Measurements from ENCODE around the gene DSCAML1. TPM values are rescaled to one million over a fixed set of nuclear protein-coding genes. Genes with fewer than 3 reads are reported as not detected.

The DSCAML1 gene
- total RNA-seq, 1 experiment from 2014 or later = not detected

DNA sequence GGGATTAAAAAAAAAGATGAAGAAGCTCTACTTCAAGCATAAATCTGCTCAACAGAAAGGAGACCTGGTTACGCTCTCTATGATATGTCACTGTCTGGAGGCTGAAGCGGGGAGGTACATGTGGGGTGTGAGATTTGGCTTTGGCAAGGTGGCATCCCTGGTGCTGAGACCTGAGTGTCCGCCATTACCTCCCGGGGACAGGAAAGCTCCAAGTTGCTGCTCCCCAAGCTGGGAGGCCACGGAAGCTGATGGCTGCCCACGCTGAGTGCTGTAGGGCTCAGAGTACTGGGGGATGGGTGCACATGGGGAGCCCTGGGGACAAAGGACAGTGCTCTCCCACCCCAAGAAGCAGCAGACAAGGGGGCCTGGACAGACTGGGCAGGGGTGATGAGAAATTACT is 167.9 kb downstream of the DSCAML1 start:
- DNase-seq (ENCODE audit: low read depth, low spot score) = no peak
- in situ Hi-C loops (cut with HindIII; ENCODE audit: low pct_unique_long_range_greater_than_20kb, low sequenced_read_pairs) = no loop called here

DNA sequence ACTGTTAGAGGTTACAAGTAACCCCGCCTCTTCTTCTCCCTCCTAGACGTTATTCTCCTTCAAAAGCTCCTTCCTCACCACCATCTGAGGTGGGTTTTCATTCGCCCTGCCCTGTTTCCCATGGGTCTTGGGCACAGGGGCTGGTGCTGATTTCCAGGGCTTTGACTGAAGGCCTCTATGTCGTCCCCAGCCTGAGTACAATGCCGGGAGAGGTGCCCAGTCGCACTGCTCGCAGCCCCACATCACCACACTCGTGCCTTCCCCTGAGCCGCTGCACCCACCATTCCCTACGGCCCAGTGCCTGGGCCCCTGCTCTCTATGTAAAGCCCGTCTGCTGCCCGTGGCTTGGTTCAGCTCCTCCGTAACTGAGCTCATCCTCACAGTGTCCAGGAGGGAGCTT is 169.8 kb downstream of the DSCAML1 start:
- in situ Hi-C loops (cut with HindIII; ENCODE audit: low pct_unique_long_range_greater_than_20kb, low sequenced_read_pairs) = no loop called here
- no peak for DNase-seq (ENCODE audit: low read depth, low spot score)

DNA sequence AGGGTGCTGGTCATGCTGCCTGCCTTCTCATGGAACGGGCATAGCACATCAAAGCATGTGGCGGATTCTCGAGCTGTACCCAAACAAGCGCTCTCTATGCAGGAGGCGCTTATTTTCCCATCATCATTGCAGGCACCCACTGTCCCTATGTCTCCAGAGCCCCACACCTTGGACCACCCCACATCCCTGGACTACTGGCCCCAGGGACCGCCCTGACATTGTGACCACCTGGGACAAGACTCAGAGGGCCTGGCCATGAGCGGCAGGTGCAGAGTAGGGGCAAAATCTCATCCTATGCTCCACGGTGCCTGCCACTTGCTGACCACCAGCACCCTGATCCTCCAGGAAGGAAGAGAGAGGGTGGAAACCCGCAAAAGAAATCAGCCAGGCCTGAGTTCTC is 170.4 kb downstream of the DSCAML1 start:
- in situ Hi-C loops (cut with HindIII; ENCODE audit: low pct_unique_long_range_greater_than_20kb, low sequenced_read_pairs) = no loop called here
- no peak for DNase-seq (ENCODE audit: low read depth, low spot score)

DNA sequence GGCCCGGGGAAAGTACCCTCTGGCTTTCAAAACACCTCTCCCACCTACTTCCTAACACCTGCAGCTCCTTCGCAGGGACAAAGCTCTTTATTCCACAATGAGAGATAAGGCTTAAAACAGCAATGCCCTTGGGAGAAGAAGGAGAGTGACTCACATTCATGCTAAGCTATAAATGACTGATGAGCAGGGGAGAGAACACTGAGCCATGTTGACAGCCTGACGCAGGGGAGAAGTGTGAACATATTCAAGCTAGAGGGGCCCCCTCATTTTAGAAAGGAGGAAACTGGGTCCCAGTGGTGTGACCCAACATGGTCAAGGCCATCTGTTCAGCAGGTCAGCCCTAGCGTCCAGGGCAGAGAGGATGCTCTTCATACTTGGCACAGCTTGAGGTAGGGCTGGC is 171.8 kb downstream of the DSCAML1 start:
- DNase-seq (ENCODE audit: low read depth, low spot score) = no peak

DNA sequence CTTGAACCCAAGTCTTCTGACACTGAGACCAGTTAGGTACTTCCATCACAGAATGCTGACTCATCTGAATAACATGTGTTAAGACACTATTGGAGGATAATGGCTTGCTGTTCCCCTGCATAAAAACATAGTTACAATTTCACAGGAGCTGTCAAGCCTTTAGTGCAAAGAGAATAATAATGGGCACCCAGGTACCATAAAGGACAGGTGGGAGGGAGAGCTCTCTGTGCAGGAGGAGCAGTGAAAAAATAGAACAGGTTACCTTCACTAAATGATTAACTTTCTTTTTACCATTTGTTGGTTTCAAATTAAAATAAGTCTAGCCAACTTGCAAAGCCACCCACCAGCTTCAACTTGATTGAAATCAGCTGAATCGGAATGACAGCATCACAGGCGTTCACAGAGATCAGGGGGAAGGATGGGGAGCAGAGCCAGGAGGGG is 173.2 kb downstream of the DSCAML1 start:
- in situ Hi-C loops (cut with HindIII; ENCODE audit: low pct_unique_long_range_greater_than_20kb, low sequenced_read_pairs) = no loop called here
- DNase-seq (ENCODE audit: low read depth, low spot score) = no peak

More for the DNA sequence above, 171.8 kb downstream of the DSCAML1 start:
- in situ Hi-C loops (cut with HindIII; ENCODE audit: low pct_unique_long_range_greater_than_20kb, low sequenced_read_pairs) = no loop called here

DNA sequence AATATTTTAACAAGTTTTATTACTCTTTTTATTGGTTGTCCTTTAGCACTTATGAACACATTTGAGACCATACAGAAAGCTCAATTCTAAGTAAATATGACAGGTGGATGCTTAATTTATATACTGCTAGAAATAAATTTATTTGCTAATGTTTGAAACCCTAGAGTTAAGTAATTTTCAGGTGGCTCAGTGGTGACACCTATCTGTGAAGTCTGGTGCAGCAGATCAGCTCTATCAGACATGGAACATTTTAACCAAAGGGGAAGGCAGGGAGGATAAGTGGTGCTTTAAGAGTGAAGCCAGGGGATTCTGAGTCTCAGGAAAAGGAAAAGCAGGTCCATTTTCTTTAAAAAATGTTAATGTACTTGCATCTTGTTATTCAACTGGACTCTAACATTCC is 175.8 kb downstream of the DSCAML1 start:
- DNase-seq (ENCODE audit: low read depth, low spot score) = peak; percentile 15

DNA sequence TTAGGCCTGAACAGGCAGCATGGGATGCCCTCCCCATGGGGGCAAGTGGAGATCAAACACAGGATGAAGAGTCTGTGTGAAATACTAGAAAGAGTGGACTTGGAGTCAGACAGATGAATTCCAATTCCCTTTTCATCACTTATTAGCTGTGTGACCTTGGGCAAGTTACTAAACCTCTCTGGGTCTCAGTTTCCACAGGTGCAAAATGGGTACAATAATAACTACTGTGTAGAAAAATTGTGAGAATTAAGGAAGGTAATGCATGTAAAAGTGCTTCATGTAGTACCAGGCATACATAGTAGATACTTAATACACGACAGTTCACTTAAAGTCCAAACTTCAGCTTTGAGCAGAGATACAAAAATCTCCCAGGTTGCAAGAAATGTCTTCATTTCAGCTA is 176.4 kb downstream of the DSCAML1 start:
- no peak for DNase-seq (ENCODE audit: low read depth, low spot score)
- in situ Hi-C loops (cut with HindIII; ENCODE audit: low pct_unique_long_range_greater_than_20kb, low sequenced_read_pairs) = no loop called here

More for the DNA sequence above, 175.8 kb downstream of the DSCAML1 start:
- in situ Hi-C loops (cut with HindIII; ENCODE audit: low pct_unique_long_range_greater_than_20kb, low sequenced_read_pairs) = no loop called here

DNA sequence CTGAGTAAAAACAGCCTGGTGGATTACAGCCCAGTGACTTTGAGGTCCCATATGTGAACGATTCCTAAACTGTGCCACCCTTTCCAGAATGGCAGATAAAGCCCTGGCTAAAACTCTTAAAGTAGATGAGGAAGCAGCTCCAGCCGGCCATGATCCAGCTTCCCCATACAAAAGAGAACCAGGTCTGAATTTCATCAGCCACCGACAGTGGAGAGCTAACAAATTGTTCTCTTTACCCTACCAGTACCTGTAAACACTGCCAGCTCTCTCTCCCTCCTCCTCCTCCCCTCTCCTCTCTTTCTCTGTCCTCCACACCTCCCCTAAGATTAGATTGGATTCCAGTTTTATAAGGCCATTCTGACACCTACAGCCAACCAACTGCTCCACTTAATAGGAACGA is 176.9 kb downstream of the DSCAML1 start:
- no peak for DNase-seq (ENCODE audit: low read depth, low spot score)
- in situ Hi-C loops (cut with HindIII; ENCODE audit: low pct_unique_long_range_greater_than_20kb, low sequenced_read_pairs) = no loop called here

DNA sequence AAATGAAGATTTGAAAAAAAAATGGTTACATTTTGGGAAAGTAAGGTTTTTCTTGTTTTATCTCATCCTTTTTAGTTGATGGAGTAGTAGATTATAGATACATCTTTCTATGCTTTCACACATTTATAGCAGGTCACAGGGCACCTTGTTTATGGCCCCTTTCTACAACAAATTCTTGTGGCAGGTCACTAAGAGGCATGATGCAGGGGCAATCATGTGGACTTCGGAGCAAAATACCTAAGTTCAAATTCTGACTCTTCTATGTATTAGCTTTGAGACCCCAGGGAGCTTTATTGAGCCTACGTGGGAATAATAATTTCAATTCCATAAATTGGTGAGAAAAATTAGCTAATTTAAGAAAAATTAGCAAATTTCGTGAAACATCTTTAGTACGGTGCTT is 177.4 kb downstream of the DSCAML1 start:
- in situ Hi-C loops (cut with HindIII; ENCODE audit: low pct_unique_long_range_greater_than_20kb, low sequenced_read_pairs) = no loop called here
- no peak for DNase-seq (ENCODE audit: low read depth, low spot score)

DNA sequence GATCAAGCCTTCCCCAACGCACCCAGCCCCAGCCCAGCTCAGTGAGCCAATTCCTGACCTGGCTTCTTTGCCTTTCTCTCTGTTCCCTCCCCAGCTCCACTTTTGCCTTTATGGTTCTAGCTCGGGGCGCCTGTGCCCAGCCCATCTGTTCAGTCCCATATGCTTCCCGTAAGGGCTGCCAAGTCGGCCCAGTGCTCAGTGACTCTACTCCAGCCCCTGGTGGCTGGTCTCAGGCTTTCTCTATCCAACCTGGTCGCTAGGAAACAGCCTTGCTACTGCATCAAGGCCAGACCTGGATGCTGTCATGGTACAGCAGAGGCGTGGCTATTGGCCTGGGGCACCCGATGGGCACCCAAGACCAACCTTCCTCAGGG is 178.0 kb downstream of the DSCAML1 start:
- peak; percentile 4 for DNase-seq (ENCODE audit: low read depth, low spot score)
- in situ Hi-C loops (cut with HindIII; ENCODE audit: low pct_unique_long_range_greater_than_20kb, low sequenced_read_pairs) = no loop called here

DNA sequence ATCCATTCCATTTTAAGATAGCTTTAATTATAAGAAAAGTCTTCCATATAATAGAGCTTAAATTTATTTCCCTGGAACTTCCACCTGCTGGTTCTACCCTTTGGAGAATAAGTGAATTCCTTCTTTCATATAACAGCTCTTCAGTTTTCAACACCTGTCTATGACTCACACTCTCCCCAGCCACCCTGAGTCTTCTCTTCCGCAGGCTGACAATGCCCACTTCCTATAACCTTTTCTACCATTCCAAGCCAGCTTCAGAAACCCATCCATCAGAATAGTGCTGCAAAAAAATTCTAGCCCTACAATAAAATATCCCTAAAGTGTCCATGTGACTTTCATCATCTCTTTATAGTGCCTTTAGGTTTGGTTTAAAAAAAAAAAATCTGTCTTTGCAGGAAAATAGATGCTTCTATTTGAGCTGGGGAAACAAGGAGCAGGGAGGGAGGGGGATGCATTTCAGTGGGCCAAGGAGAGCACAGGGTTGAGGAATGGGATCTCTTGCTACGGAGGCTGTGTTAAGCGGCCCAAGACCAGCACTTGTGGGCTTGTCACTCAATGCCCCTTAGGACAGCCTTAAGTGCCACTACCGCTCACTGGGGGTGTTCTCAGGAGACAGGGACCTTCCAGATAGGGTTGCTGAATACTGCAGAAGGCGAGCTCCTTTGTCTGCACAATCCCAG is 178.6 kb downstream of the DSCAML1 start:
- in situ Hi-C loops (cut with HindIII; ENCODE audit: low pct_unique_long_range_greater_than_20kb, low sequenced_read_pairs) = no loop called here
- DNase-seq (ENCODE audit: low read depth, low spot score) = no peak

DNA sequence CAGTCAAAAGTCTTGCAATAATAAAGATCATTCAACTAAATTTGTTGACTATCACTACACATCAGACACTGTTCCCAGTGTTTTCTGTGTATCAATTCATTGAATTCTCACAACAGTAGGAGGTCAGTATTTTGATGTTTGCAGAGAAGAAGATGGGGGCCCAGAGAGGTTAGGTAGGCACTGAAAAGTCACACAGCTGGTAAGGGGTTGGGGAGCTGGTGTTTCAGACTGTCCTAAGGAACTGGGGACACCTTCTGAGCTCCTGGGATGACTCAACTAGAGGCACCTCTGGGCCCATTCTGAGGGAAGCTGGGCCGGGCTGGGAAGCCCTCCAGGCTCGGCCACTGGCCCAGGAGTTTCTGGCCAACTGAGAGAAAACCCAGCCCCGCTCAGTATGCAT is 180.0 kb downstream of the DSCAML1 start:
- in situ Hi-C loops (cut with HindIII; ENCODE audit: low pct_unique_long_range_greater_than_20kb, low sequenced_read_pairs) = no loop called here

DNA sequence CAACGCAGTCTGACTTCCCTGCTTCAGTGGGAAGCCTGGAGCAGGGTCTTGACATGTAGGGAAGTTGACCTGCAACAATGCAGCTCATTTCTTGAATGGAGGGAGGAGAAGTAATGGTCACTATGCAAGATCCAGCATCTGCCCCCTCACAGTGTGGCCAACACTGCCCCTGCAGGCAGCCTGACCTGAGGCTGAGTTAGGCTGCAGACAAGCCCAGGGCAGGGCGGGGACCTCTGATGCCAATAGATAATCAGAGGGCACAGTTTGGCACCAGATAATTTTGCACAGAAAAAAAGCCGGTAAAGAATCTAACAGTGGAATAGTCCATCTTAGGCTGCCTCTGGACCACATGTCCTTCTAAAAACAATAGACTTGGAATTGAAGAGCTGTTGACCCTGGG is 182.3 kb downstream of the DSCAML1 start:
- DNase-seq (ENCODE audit: low read depth, low spot score) = no peak
- in situ Hi-C loops (cut with HindIII; ENCODE audit: low pct_unique_long_range_greater_than_20kb, low sequenced_read_pairs) = no loop called here

More for the DNA sequence above, 180.0 kb downstream of the DSCAML1 start:
- no peak for DNase-seq (ENCODE audit: low read depth, low spot score)

DNA sequence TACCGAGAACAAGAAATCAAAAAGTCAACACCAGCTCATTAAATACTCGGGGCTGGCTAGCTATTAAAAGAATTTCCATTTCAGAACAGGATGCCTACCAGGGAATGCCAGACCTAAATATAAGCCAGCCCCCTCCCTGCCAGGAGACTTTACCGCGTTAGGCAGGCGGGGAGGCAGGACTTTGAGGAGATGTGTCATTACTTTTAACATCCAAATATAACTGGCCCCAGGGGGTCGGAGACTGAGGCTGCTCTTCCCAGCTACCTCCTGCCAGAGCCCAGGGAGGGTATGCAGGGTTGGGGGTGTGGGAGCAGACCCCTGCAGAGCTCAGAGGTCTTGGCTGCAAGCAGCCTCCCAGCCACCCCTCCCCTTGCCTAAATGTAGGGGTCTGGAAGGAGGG is 183.5 kb downstream of the DSCAML1 start:
- no peak for DNase-seq (ENCODE audit: low read depth, low spot score)
- in situ Hi-C loops (cut with HindIII; ENCODE audit: low pct_unique_long_range_greater_than_20kb, low sequenced_read_pairs) = no loop called here

DNA sequence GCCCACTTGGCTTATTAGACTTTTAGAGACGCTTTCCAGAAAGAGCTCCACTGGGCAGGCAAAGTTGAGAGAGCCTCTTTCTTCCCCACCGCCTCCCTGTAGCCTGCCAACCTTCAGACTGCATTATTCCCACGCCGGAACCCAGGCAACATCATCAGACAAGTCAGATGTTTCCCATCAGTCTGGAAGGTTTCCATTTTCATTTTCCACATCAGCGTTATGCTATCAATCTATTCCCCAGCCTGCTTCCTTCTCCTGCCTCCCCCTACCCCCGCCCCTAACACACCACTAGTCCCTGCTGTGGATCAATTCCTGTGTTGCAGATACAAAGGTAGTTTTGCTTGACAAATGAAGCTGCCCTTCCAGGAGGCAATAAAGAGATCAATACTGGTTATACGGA is 184.8 kb downstream of the DSCAML1 start:
- in situ Hi-C loops (cut with HindIII; ENCODE audit: low pct_unique_long_range_greater_than_20kb, low sequenced_read_pairs) = no loop called here
- DNase-seq (ENCODE audit: low read depth, low spot score) = no peak

DNA sequence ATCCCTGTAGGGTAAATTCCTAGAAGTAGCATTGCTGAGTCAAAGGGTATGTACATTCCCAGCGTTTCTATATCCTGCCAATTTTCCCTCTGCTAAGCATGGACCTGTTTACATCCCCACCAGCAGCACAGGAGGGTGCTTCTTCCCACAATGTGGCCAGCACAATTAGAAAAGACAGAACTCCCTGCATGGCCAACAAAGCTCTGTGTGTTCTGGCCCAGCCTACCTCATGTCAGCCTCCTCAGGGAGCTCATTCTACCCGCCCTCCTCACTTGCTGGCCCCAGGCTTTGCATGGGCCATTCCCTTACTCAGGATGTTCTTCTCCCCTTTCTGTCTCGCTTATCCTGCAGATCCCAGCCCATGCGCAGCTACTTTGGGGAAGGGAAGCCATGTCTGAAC is 186.1 kb downstream of the DSCAML1 start:
- in situ Hi-C loops (cut with HindIII; ENCODE audit: low pct_unique_long_range_greater_than_20kb, low sequenced_read_pairs) = no loop called here
- peak; percentile 0 for DNase-seq (ENCODE audit: low read depth, low spot score)

DNA sequence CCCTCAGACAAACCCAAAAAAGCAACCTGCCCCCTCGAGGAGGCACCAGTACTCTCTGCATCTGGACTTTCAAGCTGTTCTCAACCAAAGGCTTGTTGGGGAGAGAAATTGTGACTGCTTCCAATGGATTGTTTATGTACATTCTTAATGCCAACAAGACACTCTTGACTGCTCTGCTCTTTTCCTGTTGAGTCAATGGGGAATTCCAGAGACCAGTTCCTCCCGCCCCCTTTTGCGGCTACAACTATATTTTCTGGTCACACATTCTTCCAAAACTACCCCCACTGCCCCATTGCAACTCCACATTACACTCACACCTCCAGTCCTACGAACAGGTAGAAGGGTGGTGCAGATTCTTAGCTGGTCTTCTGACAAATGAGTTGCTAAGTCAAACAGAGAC is 187.0 kb downstream of the DSCAML1 start:
- DNase-seq (ENCODE audit: low read depth, low spot score) = no peak
- in situ Hi-C loops (cut with HindIII; ENCODE audit: low pct_unique_long_range_greater_than_20kb, low sequenced_read_pairs) = no loop called here

DNA sequence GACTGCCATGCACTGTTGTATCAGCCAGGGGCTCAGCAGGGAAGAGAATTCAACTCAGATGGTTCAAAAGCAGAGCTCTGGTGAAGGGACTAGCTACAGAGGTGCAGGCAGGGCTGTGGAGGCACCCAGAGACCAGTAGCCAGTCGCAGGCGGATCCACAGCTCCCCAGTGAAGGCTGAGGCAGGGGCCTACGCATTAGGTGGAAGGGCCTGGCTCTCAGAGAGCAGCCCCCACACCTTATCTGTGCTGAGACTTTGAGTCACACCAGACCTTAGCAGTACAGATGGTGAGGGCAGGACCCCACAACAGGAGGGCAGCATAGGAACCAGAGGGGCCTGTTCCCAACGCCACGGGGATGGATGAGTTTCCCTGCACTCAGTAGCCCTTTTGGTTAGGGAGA is 189.6 kb downstream of the DSCAML1 start:
- no peak for DNase-seq (ENCODE audit: low read depth, low spot score)
- in situ Hi-C loops (cut with HindIII; ENCODE audit: low pct_unique_long_range_greater_than_20kb, low sequenced_read_pairs) = no loop called here

DNA sequence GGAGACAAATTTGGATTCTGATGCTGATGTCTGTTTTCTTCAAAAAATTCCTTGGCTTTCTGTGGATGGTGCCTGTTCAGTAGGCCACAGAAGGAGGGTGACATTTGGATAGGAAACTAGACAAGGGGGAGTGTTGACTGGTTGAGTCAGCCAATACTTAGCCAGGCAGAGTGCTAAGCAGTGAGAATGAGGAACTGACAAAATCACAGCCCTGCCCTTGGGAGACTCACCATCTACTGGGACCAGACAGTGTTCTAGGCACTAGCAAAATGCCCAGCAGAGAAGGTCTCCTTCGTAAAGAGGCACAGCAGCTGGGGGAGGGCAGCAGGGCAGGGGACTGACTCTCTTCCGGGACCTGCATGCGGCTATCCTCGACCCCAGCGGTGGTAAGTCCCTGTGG is 190.2 kb downstream of the DSCAML1 start:
- in situ Hi-C loops (cut with HindIII; ENCODE audit: low pct_unique_long_range_greater_than_20kb, low sequenced_read_pairs) = no loop called here
- DNase-seq (ENCODE audit: low read depth, low spot score) = no peak

DNA sequence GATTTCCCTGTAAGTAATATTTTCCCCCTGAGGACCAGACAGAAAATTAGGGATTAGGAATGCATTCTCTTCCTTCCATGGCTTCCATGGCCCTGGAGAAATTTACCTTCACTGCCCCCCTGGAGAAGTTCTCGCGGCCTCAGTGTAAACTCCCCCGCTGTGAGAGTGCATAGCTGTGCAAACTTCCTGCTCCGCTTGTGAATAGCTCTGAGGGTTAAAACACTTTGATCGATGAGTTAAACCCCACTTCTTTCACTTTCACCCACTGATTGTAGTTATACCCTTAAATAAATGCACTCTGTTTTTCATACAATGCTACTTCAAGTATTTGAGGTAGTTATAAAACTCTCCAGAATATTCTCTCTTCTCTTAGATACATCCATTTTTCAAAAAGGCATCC is 190.8 kb downstream of the DSCAML1 start:
- in situ Hi-C loops (cut with HindIII; ENCODE audit: low pct_unique_long_range_greater_than_20kb, low sequenced_read_pairs) = no loop called here
- no peak for DNase-seq (ENCODE audit: low read depth, low spot score)
